Fibroblast of pulmonary artery (primary cell): ENCODE data around the gene GNE.

Experiments used
- DNase-seq: peaks from one replicate; pipeline ENCODE4 v3.0.0-alpha.2; 2010; ENCODE audit warnings: low read depth
- H3K4me3 ChIP-seq: replicated peaks from 2 replicates; pipeline ENCODE4 v1.5.1; 2011; ENCODE audit warnings: low read depth, mild to moderate bottlenecking, control low read depth, low read length, moderate library complexity
- TF ChIP-seq, protein P1 (sequence below): IDR thresholded peaks from 2 replicates; pipeline ENCODE4 v1.5.1; 2011; ENCODE audit warnings: mild to moderate bottlenecking, control low read depth, low read length, inconsistent platforms; ENCODE audit errors: missing control alignments

The GNE gene

DNA sequence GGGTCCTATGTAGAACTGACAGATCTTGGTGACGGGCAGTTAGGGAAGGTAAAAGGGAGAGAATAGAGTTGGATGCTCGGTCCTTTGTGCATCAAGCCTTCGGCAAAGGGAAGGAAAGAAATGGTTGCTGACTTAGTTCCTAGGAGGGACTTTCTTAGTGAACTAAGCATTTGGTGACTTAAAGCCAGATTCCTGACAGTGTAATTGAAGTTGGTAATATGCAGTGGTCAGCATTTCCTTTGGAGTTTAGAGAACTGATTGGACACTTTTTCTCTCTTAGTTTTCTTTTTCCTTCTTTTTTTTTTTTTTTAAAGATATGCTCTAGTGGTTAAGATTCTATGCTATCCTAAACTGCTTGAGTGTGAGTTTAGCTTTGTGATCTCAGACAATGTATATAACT is 65.2 kb downstream of the GNE start:
- TF ChIP-seq, protein P1, sequence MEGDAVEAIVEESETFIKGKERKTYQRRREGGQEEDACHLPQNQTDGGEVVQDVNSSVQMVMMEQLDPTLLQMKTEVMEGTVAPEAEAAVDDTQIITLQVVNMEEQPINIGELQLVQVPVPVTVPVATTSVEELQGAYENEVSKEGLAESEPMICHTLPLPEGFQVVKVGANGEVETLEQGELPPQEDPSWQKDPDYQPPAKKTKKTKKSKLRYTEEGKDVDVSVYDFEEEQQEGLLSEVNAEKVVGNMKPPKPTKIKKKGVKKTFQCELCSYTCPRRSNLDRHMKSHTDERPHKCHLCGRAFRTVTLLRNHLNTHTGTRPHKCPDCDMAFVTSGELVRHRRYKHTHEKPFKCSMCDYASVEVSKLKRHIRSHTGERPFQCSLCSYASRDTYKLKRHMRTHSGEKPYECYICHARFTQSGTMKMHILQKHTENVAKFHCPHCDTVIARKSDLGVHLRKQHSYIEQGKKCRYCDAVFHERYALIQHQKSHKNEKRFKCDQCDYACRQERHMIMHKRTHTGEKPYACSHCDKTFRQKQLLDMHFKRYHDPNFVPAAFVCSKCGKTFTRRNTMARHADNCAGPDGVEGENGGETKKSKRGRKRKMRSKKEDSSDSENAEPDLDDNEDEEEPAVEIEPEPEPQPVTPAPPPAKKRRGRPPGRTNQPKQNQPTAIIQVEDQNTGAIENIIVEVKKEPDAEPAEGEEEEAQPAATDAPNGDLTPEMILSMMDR: no peak
- peak overlapping the region; percentile 96 for H3K4me3 ChIP-seq
- no peak for DNase-seq

DNA sequence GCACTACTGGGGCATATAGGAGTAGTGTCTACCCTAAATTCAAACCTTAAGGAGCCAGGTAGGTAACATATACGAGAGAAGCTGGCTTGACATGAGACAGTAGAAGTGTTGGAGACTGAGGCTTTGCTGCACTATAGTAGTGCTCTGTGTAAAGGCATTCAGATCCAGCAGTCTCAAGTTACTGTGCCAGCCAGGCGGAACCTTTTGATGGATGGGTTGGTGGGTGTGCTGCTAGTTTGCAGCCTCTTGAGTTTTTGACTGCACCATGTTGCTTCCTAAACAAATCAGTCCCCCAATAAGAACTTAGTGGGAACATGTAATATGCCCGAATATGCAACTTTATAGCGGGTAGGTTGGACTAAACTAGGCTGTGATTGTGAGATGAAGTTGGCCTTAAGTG is 66.1 kb downstream of the GNE start:
- TF ChIP-seq, protein P1: no peak
- peak overlapping the region; percentile 96 for H3K4me3 ChIP-seq
- DNase-seq: no peak

DNA sequence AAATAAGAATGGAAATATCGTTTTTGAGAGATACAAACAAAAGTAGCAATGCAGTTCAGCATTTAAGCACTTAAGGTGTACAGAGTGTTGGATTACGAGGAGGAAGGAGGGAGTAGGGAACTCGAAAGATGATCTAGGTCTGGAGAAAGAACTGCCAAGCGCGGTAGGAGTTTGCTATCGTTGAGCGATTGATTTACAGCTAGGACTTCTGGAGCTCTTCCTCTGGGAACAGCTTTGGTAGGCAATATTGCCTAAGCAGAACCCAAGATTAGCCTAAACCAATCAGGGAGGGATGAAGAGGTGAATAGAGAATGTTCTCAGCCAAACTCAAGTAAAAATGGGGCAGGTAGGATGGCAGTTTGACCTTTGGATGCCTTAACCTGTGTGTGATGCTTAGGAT is 66.6 kb downstream of the GNE start:
- peak overlapping the region; percentile 96 for H3K4me3 ChIP-seq
- TF ChIP-seq, protein P1: no peak
- no peak for DNase-seq

DNA sequence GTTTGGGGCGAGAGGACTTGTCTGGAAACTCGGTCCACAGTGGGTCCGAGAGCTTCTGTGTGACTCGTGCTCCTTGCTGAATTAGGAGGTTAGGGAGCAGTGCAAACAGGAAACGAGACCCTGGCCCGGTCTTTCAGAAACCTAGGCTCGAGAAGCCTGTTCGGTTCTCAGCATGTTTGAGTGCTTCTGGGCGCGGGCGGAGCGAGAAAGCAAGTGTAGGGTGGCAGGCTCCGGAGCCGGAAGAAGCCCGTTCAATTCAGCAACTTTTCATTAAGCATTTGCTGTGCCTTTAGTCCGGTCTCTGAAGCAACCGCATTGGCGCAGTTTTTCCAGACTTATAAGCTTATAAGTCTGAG is 67.0 kb downstream of the GNE start:
- peak overlapping the region; percentile 96 for H3K4me3 ChIP-seq
- TF ChIP-seq, protein P1: no peak
- DNase-seq: no peak

DNA sequence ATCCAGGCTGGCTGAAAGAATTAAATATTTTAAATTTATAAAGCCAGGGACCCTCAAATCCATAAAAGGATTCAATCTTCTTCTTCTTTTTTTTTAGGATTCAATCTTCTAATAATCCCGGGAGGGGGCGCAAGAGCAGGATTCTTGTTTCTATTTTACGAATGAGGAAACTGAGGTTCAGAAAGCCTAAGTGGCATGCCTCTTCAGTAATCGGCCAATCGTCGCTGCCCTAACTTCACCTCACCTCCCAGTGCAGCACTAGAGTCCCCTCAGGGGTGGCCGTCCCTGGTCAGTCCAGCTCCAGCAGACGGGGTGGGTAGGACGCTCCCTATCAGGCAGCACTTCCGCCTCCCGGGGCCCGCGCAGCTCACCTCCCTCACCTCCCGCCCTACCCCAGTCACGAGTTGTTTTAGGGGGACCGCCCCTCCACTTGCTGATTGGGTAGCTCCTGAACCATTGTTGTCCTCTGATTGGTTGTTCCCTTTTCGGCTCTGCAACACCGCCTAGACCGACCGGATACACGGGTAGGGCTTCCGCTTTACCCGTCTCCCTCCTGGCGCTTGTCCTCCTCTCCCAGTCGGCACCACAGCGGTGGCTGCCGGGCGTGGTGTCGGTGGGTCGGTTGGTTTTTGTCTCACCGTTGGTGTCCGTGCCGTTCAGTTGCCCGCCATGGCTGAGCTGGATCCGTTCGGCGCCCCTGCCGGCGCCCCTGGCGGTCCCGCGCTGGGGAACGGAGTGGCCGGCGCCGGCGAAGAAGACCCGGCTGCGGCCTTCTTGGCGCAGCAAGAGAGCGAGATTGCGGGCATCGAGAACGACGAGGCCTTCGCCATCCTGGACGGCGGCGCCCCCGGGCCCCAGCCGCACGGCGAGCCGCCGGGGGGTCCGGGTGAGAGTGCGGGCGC is 67.6 kb downstream of the GNE start, which contains the start of gene CLTA:
Gene CLTA, plus strand, starts transcription at position 534 of the 902 bp plus-strand sequence. Its CDS starts 136 bp downstream, at position 670.
- H3K4me3 ChIP-seq: peak within 1 kb of the TSS; percentile 96
- DNase-seq: peak; percentile 99
- TF ChIP-seq, protein P1: peak; percentile 49

DNA sequence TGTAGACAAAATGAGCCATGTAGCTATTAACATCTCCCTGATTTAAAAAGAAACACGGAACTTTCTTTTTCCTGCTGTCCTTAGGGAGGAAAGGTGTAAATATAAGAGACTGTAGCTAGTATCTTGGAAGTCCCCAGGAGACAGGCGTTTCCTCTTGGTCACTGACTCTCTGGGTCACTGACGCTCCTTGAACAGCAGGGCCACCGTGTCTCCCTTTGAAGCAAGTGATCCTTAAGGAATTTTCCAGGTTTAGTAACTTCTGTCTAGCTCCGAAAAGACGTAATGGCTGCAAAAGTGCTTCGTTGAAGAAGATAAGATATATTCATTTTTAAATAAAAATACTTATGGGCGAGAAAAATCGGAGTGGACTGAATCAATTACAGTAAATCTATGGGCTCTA is 68.3 kb downstream of the GNE start:
- peak overlapping the region; percentile 96 for H3K4me3 ChIP-seq
- DNase-seq: no peak
- TF ChIP-seq, protein P1: no peak
